GM18907 (cell line): Measurements from ENCODE around the gene SH2D2A.

Source experiments
- ATAC-seq: cut with Tn5 transposase; IDR thresholded peaks from one replicate; pipeline ENCODE4 v1.9.1; 2021; ENCODE audit warnings: mild to moderate bottlenecking, moderate library complexity; ENCODE audit not compliant: unreplicated experiment

Gene SH2D2A

GRCh38 chr1:156828400-156829124, 11.9 kb upstream of the SH2D2A start:
- no peak for ATAC-seq

DNA sequence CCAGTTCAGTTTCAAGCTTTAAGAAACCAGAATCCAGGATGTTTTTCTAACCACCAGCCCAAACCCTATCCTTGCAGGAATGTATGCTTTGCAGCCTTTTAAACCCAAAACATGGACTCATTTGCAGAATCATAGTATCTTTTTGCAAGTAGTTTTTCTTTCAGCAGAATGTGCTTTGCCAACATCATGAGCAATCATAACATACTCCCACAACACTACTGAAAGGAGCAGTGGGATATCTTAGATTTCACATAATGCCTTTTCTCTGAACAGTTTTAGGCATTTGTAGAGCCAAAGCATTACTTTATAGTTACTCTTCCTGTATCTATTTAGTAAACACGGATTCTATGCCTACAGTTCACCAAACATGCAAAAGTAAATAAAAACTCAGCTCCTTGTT, 10.0 kb upstream of the SH2D2A start:
- ATAC-seq = no peak

DNA sequence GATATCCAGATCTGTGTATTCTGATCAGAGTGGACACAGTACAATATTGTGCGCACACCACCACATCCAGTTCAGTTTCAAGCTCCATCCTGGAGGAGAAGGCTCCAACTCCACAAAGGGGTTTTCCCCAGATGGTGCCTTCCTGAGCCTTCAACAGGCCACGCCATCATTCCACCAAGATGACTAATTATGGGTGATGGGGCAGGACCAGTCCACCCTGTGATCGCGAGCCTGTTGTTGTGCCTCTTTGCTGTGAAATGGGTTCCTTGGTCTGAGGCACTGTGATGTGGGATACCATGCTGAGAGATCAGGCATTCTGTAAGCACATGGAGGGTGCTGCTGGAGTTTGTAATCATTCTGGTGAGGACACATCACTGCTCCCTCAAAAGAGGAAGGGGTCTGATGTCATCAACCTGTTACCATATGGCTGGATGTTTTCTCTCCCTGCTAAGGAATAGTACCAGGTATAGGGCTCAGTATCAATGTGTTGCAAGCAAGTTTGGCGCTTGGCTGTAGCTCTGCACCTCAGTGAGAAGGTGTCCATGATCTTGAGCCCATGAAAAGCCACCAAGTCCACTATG, 6.7 kb upstream of the SH2D2A start:
- ATAC-seq = no peak

DNA sequence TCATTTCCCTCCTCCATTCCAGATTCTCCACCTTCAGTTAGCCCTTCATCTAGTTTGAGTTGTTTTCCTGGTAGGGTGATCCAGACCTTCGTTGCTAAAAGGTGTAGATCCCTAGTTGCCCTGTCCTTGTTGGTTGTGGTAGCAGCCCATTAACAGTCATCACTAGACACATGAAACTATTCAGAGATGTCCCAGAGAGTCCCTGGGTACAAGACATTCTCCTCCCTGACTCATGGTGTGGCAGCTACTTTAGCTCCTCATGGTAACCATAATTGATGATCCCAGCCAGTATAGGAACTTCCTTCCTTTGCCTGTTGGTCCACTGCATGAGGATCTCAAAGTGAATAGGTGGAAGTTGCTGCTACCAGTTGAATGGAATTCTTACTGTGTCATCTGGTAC, 6.0 kb upstream of the SH2D2A start:
- ATAC-seq = no peak

DNA sequence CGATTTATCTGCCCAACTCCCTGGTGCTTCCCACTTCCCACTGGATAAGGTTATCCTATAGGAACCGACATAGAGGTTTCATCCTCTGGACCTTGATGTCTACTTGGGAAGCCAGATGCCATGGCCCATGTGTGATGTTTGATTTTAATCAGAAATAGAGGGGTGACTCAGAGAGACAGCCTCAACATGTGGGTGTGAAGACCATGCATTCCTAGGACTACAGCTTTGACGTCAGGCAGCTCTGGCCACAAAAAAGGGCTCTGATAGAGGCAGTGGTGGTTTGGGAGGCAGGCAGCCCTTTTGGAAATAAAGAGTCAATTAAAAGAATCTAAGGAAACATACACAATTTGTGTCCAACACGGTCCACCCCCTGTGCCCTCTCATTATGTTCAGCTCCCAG, 5.2 kb upstream of the SH2D2A start:
- ATAC-seq = no peak

DNA sequence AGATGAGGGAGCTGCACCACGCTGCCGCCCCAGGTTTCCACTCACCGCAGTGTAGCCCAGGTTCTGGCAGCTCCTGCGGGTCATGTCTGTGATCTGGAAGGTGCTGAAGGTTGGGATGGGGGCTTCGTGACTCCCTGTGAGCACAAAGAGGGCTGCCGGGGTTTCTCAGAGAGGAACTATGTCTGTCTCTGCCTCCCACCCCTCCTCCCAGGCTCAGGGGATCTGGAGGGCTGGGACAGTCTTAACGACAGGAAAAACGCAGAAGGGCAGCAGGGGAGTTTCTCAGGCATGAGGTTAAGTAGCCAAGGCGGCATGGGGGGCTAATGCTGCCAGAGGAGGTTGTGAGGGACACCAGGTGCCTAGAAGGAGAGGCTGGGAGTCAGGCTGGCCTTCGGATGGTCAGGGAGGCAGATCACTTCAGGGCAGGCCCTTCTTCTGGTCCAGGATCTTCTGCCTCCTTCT, 656 bp downstream of the SH2D2A start:
- ATAC-seq = no peak

DNA sequence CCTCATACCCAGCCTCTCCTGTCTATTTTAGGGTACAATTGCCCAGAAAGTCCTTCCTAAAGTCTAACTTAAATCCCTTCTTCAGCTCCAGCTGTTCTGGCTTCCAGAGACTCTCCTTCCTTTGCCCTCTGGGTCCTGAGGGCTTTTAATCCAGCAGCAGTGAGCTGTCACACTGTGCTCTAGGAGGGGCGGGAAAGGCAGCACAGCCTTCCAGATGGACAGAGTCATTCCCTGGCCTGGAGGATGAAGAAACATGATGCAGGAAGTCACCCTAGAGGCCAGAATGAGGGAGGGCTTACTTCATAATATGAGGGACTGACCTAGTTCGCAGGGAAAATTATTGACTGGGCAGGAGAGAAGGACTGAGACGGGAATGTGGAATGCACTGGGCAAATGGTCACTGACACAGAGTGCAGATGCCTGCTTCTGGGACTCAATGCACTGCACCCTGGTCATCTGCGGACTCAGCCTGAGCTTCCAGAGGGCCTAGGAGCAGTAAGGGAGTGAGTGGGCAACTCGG, 1.3 kb downstream of the SH2D2A start:
- no peak for ATAC-seq

DNA sequence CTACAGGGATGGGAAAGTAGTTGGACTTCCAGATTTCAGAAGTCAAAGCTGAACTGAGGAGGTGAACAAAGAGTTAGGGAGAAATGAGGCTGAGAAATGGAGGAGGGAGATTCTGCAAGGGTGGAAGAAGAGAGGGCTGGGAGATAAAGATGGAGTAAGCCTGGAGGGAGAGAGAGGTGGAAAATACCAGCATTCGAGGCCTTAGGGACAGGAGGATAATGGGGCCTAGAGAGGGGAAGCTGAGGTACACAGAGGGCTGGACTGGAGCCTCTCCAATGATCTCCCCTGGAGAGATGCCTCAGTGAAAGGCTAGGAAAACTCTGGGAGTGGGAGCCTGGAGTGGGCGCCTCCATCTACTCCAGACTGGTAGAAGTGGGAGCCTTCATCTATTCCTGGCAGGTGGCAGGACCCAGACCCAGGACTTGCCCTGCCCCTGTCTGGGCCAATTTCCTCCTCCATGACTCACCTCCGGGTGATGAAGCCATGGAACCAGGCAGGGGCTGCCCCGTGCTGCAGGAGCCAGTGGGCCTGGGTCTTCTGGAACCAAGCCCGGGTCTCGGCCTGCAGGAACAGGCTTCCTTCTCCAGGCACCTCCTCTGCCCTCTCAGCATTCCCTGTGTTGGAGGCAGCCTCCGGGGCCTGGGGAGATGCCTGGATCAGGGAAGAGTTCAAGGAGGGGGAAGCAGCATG, 1.9 kb downstream of the SH2D2A start:
- no peak for ATAC-seq

GRCh38 chr1:156813750-156814570, 2.7 kb downstream of the SH2D2A start:
- ATAC-seq = no peak

- no peak for ATAC-seq
These were observed 3.4 kb downstream of the SH2D2A start for GRCh38 chr1:156813298-156813697.

DNA sequence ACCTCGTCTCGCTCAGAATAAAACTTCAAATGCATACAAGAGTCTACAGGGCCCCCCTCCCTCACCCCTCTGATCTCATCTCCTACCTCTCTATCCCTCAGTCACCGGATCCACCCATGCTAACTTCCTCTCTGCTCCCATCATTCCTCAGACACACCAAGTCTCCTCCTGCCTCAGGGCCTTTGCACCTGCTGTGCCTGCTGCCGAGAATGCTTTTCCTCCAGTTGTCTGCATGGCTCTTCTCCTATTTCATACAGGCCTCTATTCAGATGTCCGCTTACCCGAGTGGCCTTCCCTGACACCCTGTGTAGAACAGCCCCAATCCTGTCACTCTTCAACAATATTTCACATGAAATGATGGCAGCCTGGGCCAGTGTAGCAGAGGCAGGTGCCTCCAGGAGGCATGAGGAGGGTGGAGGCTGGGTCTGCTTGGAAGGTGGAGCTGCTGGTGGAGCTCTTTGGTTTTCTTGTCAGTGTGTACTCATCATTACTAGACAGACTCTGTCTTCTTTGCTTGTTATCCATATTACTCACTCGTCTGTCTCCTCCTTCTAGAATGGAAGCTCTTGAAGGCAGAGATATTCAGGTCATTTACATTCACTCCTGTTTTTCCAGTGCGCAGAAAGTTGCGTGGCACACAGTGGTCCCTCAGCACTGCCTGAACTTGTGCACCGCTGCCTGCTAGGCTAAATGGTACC, 4.2 kb downstream of the SH2D2A start:
- ATAC-seq = no peak

DNA sequence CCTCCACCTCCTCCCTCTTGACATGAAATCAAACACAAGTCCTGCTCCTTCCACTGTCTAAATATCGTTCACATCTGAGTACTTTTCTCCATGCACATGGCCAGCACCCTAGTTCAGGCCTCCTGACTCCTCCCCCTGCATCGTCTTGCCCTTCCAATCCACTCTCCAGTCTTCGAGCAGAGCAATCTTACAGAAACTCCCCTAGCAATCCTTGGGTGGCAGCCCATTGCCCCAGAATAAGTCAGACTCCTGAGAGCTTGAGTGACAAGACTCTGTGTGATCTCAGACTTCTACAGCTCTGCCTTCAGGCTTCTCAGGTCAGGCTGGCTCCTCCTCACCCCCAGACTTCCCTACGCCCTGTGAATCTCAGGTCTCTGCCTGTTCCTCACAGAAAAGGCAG, 5.5 kb downstream of the SH2D2A start:
- ATAC-seq = no peak

GRCh38 chr1:156809711-156810366, 6.8 kb downstream of the SH2D2A start:
- ATAC-seq = no peak

GRCh38 chr1:156809281-156809680, 7.4 kb downstream of the SH2D2A start:
- no peak for ATAC-seq

DNA sequence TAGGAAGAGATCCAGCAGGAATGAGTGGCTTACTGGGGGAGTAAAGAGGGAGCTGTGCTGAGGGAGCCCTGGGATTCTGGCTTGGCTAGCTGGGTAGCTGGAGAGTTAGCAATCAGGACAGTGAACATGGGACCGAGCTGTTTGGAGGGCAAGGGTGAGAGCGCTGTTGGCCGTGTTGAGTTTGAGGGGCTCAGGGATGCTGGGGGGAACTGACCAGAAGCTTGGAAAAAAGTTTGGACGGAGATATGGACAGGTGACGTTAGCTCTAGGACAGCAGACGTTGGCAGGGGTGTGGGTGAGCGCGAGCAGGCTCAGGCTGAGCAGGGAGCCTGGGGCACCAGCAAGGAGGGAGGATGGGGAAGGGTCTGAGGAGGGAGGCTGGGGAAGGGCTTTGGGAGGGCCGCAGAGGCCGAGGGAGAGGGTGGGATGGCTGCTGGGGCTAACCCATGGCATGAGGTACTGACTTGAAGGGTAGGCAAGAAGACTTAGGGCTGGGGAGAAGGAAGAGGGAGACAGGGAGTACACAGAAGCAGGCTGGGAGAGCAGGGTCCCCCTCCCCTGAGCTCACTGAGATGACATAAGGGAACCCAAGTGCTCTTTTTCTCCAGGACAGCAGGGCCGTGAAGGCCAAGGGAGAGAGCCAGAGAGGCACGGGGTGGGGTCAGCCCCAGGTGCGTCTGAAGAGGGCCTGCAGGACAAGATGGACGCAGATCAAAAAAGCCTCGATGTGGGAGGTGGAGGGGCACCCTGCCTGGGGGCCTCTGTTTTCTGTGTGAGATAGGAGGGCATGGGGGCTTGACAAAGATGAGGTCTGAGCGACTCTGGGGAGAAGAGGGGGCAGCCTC, 8.2 kb downstream of the SH2D2A start:
- no peak for ATAC-seq

- no peak for ATAC-seq
These were observed 9.0 kb downstream of the SH2D2A start for GRCh38 chr1:156807627-156808026.

DNA sequence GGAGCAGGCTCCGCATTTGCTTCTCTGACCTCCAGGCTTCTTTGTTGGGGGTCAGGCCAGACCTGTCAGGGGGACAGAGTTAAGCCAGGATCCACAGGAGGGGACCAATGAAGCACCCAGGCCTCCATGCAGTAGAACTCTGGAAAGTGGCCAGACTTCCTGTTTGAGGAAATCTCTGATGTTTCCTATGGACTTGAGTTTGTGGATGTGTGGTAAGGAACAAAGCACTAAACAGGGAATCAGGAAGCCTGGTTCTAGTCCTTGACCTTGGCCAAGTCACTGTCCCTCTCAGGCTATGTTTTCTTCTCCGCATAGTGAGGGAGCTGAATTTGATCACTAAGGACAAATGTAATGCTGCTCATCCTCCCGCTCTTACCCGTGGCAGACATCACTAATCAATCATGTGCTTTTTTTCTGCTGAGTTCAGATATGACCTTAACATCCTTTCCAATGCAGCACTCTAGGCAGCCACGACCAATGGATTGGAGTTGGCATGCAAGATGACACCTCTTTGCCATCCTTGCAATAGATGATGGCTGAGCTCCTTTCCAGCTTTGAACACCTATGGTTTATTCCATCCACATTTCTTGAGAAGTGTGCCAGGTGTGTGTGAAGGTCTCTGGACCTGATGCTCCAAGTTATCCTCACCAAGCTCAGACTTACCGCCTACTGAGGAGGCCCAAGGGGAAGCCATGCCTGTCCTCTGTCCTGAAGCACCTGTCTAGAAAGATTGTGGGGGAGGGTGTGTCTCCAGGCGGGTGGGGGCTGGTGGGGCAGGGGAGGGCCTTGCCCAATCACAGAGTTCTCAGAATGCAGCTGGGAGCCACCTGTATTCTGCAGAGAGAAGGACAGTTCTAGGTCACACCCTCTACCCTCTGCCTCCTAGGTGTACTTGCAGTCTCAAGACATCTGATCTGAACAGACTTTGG, 9.9 kb downstream of the SH2D2A start:
- ATAC-seq = no peak
